ENCODE results near the gene RBM19.

Gene RBM19

DNA sequence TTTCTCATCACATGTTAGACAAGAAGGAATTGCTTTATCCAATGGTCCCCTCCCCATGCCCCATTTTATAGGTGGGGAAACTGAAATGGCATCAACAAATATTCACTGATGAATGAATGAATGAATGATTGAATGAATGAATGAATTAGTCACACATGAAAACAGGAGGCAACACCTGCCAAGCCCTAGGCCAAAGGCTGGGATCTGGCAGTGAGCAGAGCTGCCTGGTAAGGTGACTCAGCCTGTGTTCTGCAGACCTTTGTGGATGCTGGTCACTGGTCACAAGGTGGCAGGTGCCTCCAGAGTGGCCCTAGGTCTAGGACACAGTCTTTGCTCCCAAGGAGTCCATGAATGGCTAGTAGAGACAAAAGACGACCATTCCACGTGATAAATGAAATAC lies 188.4 kb downstream of the RBM19 start:
- H3K36me3 ChIP-seq (ENCODE audit: control insufficient read depth, insufficient read depth, low read length) = no peaks in the 10 kb centered on the region
- TF ChIP-seq, protein P1, sequence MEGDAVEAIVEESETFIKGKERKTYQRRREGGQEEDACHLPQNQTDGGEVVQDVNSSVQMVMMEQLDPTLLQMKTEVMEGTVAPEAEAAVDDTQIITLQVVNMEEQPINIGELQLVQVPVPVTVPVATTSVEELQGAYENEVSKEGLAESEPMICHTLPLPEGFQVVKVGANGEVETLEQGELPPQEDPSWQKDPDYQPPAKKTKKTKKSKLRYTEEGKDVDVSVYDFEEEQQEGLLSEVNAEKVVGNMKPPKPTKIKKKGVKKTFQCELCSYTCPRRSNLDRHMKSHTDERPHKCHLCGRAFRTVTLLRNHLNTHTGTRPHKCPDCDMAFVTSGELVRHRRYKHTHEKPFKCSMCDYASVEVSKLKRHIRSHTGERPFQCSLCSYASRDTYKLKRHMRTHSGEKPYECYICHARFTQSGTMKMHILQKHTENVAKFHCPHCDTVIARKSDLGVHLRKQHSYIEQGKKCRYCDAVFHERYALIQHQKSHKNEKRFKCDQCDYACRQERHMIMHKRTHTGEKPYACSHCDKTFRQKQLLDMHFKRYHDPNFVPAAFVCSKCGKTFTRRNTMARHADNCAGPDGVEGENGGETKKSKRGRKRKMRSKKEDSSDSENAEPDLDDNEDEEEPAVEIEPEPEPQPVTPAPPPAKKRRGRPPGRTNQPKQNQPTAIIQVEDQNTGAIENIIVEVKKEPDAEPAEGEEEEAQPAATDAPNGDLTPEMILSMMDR (IDR thresholded peaks at IDR 0.05; ENCODE audit: insufficient read depth, low read length, poor library complexity, severe bottlenecking) = no peak
- 0 out of 2 replicates have a peak, but pooled peaks cover 1% of the 10 kb centered on the region for H3K27me3 ChIP-seq (replicated peaks; ENCODE audit: control insufficient read depth, insufficient read depth, low read length)
- H3K4me3 ChIP-seq (replicated peaks; ENCODE audit: low read depth, low read length) = no peak overlapping the region
- no peak for DNase-seq (ENCODE audit: extremely low read depth, insufficient read length)

DNA sequence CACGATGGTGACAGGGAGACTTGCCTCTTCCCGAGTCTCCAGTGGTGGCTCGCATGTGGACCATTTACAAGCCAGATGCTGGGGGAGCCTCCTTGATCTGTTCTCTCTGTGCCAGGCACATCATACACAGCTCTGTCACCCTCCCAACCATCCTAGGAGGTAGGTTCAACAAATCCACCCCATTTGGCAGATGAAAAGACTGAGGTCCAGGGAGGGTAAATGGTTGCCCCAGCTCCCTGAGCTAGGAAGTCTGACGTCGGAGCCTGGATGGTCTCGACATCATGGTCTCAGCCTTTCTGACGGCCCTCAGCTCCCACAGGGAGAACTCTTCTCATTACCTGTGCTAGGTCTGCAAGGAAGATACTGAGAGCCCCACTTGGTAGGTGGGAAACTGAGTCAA lies 189.6 kb downstream of the RBM19 start:
- Histone ChIP-seq H3K27me3 (replicated peaks; ENCODE audit: control insufficient read depth, insufficient read depth, low read length) (0 out of 2 replicates have a peak, but pooled peaks cover 1% of the 10 kb centered on the region), H3K36me3 (ENCODE audit: control insufficient read depth, insufficient read depth, low read length) (no peaks in the 10 kb centered on the region), H3K4me3 (replicated peaks; ENCODE audit: low read depth, low read length) (no peak overlapping the region)
- TF ChIP-seq, protein P1 (IDR thresholded peaks at IDR 0.05; ENCODE audit: insufficient read depth, low read length, poor library complexity, severe bottlenecking) = no peak
- no peak for DNase-seq (ENCODE audit: extremely low read depth, insufficient read length)

DNA sequence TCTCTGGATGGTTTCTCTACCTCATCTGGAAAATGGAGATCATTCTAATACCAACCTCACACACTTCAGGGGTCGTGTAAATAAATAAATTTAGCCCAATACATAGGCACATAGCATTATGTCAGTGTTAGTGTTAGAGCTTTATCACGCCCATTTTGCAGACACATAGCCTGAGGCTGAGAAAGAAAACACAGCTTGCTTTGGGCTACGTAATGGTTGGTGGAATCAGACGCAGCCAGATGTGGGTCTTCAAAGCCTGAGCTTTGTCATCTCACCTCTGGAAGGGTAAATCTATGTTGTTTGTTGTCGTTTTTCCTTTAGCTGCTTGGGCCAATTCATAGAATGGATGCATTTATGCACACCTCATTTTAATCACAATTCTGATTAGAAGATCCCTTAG lies 191.6 kb downstream of the RBM19 start:
- TF ChIP-seq, protein P1 (IDR thresholded peaks at IDR 0.05; ENCODE audit: insufficient read depth, low read length, poor library complexity, severe bottlenecking) = no peak
- H3K36me3 ChIP-seq (ENCODE audit: control insufficient read depth, insufficient read depth, low read length) = no peaks in the 10 kb centered on the region
- H3K27me3 ChIP-seq (replicated peaks; ENCODE audit: control insufficient read depth, insufficient read depth, low read length) = 0 out of 2 replicates have a peak, but pooled peaks cover 1% of the 10 kb centered on the region
- no peak for DNase-seq (ENCODE audit: extremely low read depth, insufficient read length)
- H3K4me3 ChIP-seq (replicated peaks; ENCODE audit: low read depth, low read length) = no peak overlapping the region

GRCh38 chr12:113772505-113773030 lies 193.6 kb downstream of the RBM19 start:
- H3K4me3 ChIP-seq (replicated peaks; ENCODE audit: low read depth, low read length) = no peak overlapping the region

DNA sequence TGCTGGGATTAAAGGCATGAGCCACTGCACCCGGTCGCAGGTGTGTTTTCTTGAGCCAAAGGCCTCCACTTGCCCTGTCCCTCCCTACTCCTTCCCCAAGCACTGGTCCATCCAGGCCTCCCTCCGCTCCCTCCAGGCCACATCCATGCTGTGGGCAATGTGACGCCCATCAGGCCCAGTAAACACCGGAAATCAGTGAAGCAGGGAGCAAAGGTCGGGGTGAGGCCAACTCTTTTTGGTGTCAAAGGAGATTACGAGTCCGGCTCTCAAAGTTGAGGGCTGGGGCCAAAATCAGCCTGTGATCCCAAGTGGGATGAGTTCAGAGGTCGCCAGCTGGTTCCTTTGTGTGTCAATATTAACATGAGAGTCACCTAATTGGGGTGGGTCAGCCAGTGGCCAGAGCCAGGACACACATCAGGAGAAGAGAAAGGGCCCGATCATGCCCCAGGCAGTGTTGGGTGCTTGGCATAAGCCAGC lies 195.7 kb downstream of the RBM19 start:
- Histone ChIP-seq H3K27me3 (replicated peaks; ENCODE audit: control insufficient read depth, insufficient read depth, low read length) (no peaks in the 10 kb centered on the region), H3K36me3 (ENCODE audit: control insufficient read depth, insufficient read depth, low read length) (no peaks in the 10 kb centered on the region), H3K4me3 (replicated peaks; ENCODE audit: low read depth, low read length) (no peak overlapping the region)
- DNase-seq (ENCODE audit: extremely low read depth, insufficient read length) = no peak
- TF ChIP-seq, protein P1 (IDR thresholded peaks at IDR 0.05; ENCODE audit: insufficient read depth, low read length, poor library complexity, severe bottlenecking) = no peak

More at GRCh38 chr12:113772505-113773030, 193.6 kb downstream of the RBM19 start:
- no peaks in the 10 kb centered on the region for H3K27me3 ChIP-seq (replicated peaks; ENCODE audit: control insufficient read depth, insufficient read depth, low read length)
- no peak for DNase-seq (ENCODE audit: extremely low read depth, insufficient read length)
- H3K36me3 ChIP-seq (ENCODE audit: control insufficient read depth, insufficient read depth, low read length) = no peaks in the 10 kb centered on the region
- TF ChIP-seq, protein P1 (IDR thresholded peaks at IDR 0.05; ENCODE audit: insufficient read depth, low read length, poor library complexity, severe bottlenecking) = no peak

GRCh38 chr12:113769305-113769704 lies 196.8 kb downstream of the RBM19 start:
- Histone ChIP-seq H3K27me3 (replicated peaks; ENCODE audit: control insufficient read depth, insufficient read depth, low read length) (no peaks in the 10 kb centered on the region), H3K4me3 (replicated peaks; ENCODE audit: low read depth, low read length) (no peak overlapping the region), H3K36me3 (ENCODE audit: control insufficient read depth, insufficient read depth, low read length) (no peaks in the 10 kb centered on the region)
- TF ChIP-seq, protein P1 (IDR thresholded peaks at IDR 0.05; ENCODE audit: insufficient read depth, low read length, poor library complexity, severe bottlenecking) = no peak
- DNase-seq (ENCODE audit: extremely low read depth, insufficient read length) = no peak

Measured in GM06990 (cell line).